Keratinocyte (primary cell): ENCODE data around the gene ATL2. TPM values are rescaled to one million over a fixed set of nuclear protein-coding genes. Genes with fewer than 3 reads are reported as not detected.

ENCODE experiments used
- DNase-seq: peaks from one replicate; pipeline ENCODE4 v3.0.0-alpha.2; 2011; ENCODE audit warnings: low read depth, missing footprints, low spot score
- FAIRE-seq: peaks from 2 replicates; lab custom pipeline; 2011; peaks lifted over from hg19 to GRCh38; lab: Jason Lieb, UNC
- H2AFZ ChIP-seq: 2 replicates; pipeline ENCODE4 v1.6.0; 2012; ENCODE audit warnings: low read length, control low read depth, inconsistent platforms; ENCODE audit not compliant: control insufficient read depth
- H3K27ac ChIP-seq: 2 replicates; pipeline ENCODE4 v1.5.1; 2011; ENCODE audit warnings: low read length; ENCODE audit not compliant: control insufficient read depth, insufficient read depth
- H3K27me3 ChIP-seq: 3 replicates; pipeline ENCODE4 v1.6.0; 2011; ENCODE audit warnings: low read length; ENCODE audit not compliant: control insufficient read depth, insufficient read depth; ENCODE audit errors: extremely low read depth
- H3K36me3 ChIP-seq, 2 experiments: 2 replicates in 1 of 2; 3 replicates in 1 of 2; pipeline ENCODE4 v1.5.1; 2011; ENCODE audit warnings: low read length in 2 of 2, mild to moderate bottlenecking in 1 of 2; ENCODE audit not compliant: control insufficient read depth in 2 of 2, insufficient read depth in 2 of 2; ENCODE audit errors: extremely low read depth in 1 of 2
- H3K4me1 ChIP-seq: 3 replicates; pipeline ENCODE4 v1.5.1; 2011; ENCODE audit warnings: low read length; ENCODE audit not compliant: control insufficient read depth, insufficient read depth; ENCODE audit errors: extremely low read depth
- H3K4me2 ChIP-seq: 3 replicates; pipeline ENCODE4 v1.6.0; 2011; ENCODE audit warnings: low read depth, low read length; ENCODE audit not compliant: control insufficient read depth, insufficient read depth; ENCODE audit errors: extremely low read depth
- H3K4me3 ChIP-seq, 3 experiments: fragments of 200-600 bp in 1 of 3; sonication (generic) in 1 of 3; 2 replicates in 2 of 3; 3 replicates in 1 of 3; pipeline ENCODE4 v1.5.1; 2011 to 2016; ENCODE audit warnings: low read length in 3 of 3, mild to moderate bottlenecking in 3 of 3, control low read depth in 2 of 3, inconsistent platforms in 1 of 3, low read depth in 1 of 3, mixed read lengths in 1 of 3, mixed run types in 1 of 3, moderate library complexity in 1 of 3; ENCODE audit not compliant: control insufficient read depth in 2 of 3, insufficient read depth in 2 of 3; ENCODE audit errors: extremely low read depth in 1 of 3
- H3K79me2 ChIP-seq: 2 replicates; pipeline ENCODE4 v1.6.0; 2012; ENCODE audit warnings: low read length; ENCODE audit not compliant: control insufficient read depth, insufficient read depth
- H3K9ac ChIP-seq: 3 replicates; pipeline ENCODE4 v1.6.0; 2011; ENCODE audit warnings: low read length; ENCODE audit not compliant: control insufficient read depth, insufficient read depth; ENCODE audit errors: extremely low read depth
- H3K9me1 ChIP-seq: 3 replicates; pipeline ENCODE4 v1.6.0; 2011; ENCODE audit warnings: low read length; ENCODE audit not compliant: control insufficient read depth, insufficient read depth; ENCODE audit errors: extremely low read depth
- H3K9me3 ChIP-seq: 2 replicates; pipeline ENCODE4 v1.5.1; 2012; ENCODE audit warnings: low read depth, low read length; ENCODE audit not compliant: control insufficient read depth
- H4K20me1 ChIP-seq: 3 replicates; pipeline ENCODE4 v1.6.0; 2011; ENCODE audit warnings: low read length; ENCODE audit not compliant: control insufficient read depth, insufficient read depth; ENCODE audit errors: extremely low read depth
- EZH2 ChIP-seq: IDR thresholded peaks from one replicate; pipeline ENCODE4 v1.6.1; 2012; ENCODE audit warnings: inconsistent platforms, mild to moderate bottlenecking, low read length, moderate library complexity
- dilution Hi-C: fragments of 300-500 bp; cut with MboI; formaldehyde crosslinking; loops from one replicate; pipeline ENCODE4 v1.7.0; 2020; ENCODE audit warnings: low sequenced_read_pairs; ENCODE audit not compliant: extremely low pct_ligation_motif_present
- polyA plus RNA-seq, 5 experiments: library from polyadenylated mRNA; depleted of rRNA in 3 of 5; stranded (reverse) in 3 of 5; stranded (forward) in 1 of 5; unstranded in 1 of 5; fragments of >200 nt; gene quantifications; 1 replicate in 1 of 5; 2 replicates in 3 of 5; 3 replicates in 1 of 5; pipeline versions ENCODE4 v1.2.1 to v1.2.3, GENCODE V29; 2011 to 2012; ENCODE audit warnings: missing spikeins in 2 of 5, low read depth in 1 of 5, low replicate concordance in 1 of 5
- TF ChIP-seq, protein P1 (sequence below), 3 experiments: IDR thresholded peaks in 1 of 3; conservative IDR thresholded peaks in 1 of 3; optimal IDR thresholded peaks in 1 of 3; 2 replicates in 2 of 3; 3 replicates in 1 of 3; pipeline versions ENCODE3 to v1.5.1; 2011; ENCODE audit warnings: low read length in 3 of 3, mild to moderate bottlenecking in 3 of 3, moderate library complexity in 2 of 3, control low read depth in 1 of 3, inconsistent platforms in 1 of 3; ENCODE audit not compliant: insufficient read depth in 2 of 3; ENCODE audit errors: extremely low read depth in 1 of 3

Gene ATL2
- polyA plus RNA-seq, 1 donor (not counting 4 experiments of a cell fraction or from before 2014, with no cell fraction given), result 83.2 TPM

DNA sequence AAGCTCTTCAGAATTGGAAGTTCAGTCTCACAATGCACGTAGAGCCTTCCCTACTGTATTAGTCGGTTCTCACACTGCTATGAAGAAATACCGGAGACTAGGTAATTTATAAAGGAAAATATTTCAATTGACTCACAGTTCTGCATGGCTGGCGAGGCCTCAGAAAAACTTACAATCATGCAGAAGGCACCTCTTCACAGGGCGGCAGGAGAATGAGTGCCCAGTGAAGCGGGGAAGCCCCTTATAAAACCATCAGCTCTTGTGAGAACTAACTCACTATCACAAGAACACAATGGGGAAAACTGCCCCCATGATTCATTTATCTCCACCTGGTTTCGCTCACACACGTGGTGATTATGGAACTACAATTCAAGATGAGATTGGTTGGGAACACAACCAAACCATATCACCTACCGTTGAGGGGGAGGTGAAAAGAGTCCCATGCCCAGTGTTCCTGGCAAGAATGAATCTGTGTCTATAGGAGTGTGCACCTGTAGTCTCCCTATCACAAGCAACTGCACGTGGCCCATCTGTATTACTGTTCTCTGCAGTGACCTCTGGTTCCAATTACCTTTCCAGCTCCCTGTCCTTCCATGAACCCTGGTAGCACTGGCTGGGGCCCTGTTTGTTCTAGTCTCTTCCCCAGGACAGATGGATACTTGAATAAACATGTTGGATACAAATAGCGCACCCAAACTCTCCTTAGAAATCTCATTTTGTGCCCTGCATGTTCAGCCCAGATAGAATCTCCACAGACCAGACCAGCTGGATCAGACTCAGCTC is 44.4 kb upstream of the ATL2 start:
- H3K36me3 ChIP-seq, result no peaks in the 10 kb centered on the region
- no peaks in the 10 kb centered on the region for H3K9me1 ChIP-seq
- dilution Hi-C loops, result no loop called here
- no peaks in the 10 kb centered on the region for H3K79me2 ChIP-seq
- H3K9ac ChIP-seq, result no peak overlapping the region
- no peaks in the 10 kb centered on the region for H3K9me3 ChIP-seq
- DNase-seq (no peak), FAIRE-seq (no peak)
- no peaks in the 10 kb centered on the region for H3K27me3 ChIP-seq
- TF ChIP-seq, protein P1, sequence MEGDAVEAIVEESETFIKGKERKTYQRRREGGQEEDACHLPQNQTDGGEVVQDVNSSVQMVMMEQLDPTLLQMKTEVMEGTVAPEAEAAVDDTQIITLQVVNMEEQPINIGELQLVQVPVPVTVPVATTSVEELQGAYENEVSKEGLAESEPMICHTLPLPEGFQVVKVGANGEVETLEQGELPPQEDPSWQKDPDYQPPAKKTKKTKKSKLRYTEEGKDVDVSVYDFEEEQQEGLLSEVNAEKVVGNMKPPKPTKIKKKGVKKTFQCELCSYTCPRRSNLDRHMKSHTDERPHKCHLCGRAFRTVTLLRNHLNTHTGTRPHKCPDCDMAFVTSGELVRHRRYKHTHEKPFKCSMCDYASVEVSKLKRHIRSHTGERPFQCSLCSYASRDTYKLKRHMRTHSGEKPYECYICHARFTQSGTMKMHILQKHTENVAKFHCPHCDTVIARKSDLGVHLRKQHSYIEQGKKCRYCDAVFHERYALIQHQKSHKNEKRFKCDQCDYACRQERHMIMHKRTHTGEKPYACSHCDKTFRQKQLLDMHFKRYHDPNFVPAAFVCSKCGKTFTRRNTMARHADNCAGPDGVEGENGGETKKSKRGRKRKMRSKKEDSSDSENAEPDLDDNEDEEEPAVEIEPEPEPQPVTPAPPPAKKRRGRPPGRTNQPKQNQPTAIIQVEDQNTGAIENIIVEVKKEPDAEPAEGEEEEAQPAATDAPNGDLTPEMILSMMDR (optimal IDR thresholded peaks at IDR 0.05 in 1 of 3, IDR thresholded peaks at IDR 0.05 in 1 of 3, conservative IDR thresholded peaks at IDR 0.05 in 1 of 3; ENCODE audit: extremely low read depth in 1 of 3, insufficient read depth in 2 of 3, low read length in 3 of 3), result no peak
- no peak for TF ChIP-seq EZH2
- no peak overlapping the region for H3K27ac ChIP-seq
- no peaks in the 10 kb centered on the region for H4K20me1 ChIP-seq
- no peak overlapping the region for H3K4me3 ChIP-seq
- H3K4me2 ChIP-seq, result no peak overlapping the region
- H2AFZ ChIP-seq, result no peak overlapping the region
- H3K4me1 ChIP-seq, result peaks cover 30% of the 10 kb centered on the region

DNA sequence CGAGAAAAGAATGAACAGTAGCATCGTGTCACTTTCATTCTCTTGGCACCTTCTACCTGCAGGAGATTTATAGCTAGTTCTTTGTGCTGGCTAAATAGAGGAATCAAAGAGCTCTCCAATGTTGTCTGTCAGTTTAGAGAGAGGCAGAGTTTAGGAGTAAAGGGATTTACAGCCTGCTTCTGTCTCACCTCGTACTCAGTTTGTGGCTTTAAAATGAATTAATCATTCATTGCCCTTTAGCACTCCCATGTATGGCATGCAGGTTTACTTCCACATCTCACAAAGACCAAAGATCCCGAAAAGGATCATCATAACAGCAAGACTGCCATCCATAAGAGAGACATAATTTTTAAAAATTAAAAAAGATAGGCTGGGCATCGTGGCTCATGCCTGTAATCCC is 42.4 kb upstream of the ATL2 start:
- H4K20me1 ChIP-seq, result no peaks in the 10 kb centered on the region
- no peak for FAIRE-seq
- DNase-seq, result no peak
- H3K4me1 ChIP-seq, result peaks cover 34% of the 10 kb centered on the region
- no peak overlapping the region for H3K27ac ChIP-seq
- no peaks in the 10 kb centered on the region for H3K9me3 ChIP-seq
- H2AFZ ChIP-seq, result no peak overlapping the region
- H3K4me3 ChIP-seq, result no peak overlapping the region
- TF ChIP-seq EZH2, result no peak
- TF ChIP-seq, protein P1 (optimal IDR thresholded peaks at IDR 0.05 in 1 of 3, IDR thresholded peaks at IDR 0.05 in 1 of 3, conservative IDR thresholded peaks at IDR 0.05 in 1 of 3; ENCODE audit: extremely low read depth in 1 of 3, insufficient read depth in 2 of 3, low read length in 3 of 3), result no peak
- dilution Hi-C loops, result no loop called here
- no peak overlapping the region for H3K9ac ChIP-seq
- H3K27me3 ChIP-seq, result no peaks in the 10 kb centered on the region
- H3K4me2 ChIP-seq, result no peak overlapping the region
- no peaks in the 10 kb centered on the region for H3K9me1 ChIP-seq
- no peaks in the 10 kb centered on the region for H3K79me2 ChIP-seq
- no peaks in the 10 kb centered on the region for H3K36me3 ChIP-seq
